Ammon's horn (tissue), 1 donor: ENCODE data around the gene BICC1.

ENCODE experiments used
- DNase-seq: peaks from one replicate; pipeline ENCODE4 v3.0.0-alpha.2; 2016; ENCODE audit warnings: low spot score

The BICC1 gene

GRCh38 chr10:58651742-58652141, 139.1 kb downstream of the BICC1 start:
- no peak for DNase-seq

- DNase-seq, result no peak
These were observed 140.5 kb downstream of the BICC1 start for GRCh38 chr10:58653139-58653538.

- no peak for DNase-seq
These were observed 148.0 kb downstream of the BICC1 start for GRCh38 chr10:58660575-58661255.

- DNase-seq, result no peak
These were observed 148.7 kb downstream of the BICC1 start for GRCh38 chr10:58661336-58661735.

- DNase-seq, result no peak
These were observed 149.2 kb downstream of the BICC1 start for GRCh38 chr10:58661902-58662301.

- no peak for DNase-seq
These were observed 149.6 kb downstream of the BICC1 start for GRCh38 chr10:58662314-58662713.

- DNase-seq, result no peak
These were observed 152.7 kb downstream of the BICC1 start for GRCh38 chr10:58665361-58665760.

GRCh38 chr10:58666024-58666423, 153.4 kb downstream of the BICC1 start:
- no peak for DNase-seq

GRCh38 chr10:58667658-58668310, 155.1 kb downstream of the BICC1 start:
- no peak for DNase-seq

- DNase-seq, result no peak
These were observed 160.2 kb downstream of the BICC1 start for GRCh38 chr10:58672845-58673244.

GRCh38 chr10:58674251-58674650, 161.6 kb downstream of the BICC1 start:
- DNase-seq, result no peak

GRCh38 chr10:58675321-58675720, 162.6 kb downstream of the BICC1 start:
- no peak for DNase-seq

GRCh38 chr10:58691528-58691927, 178.9 kb downstream of the BICC1 start:
- DNase-seq, result peak; percentile 59

- DNase-seq, result no peak
These were observed 181.2 kb downstream of the BICC1 start for GRCh38 chr10:58693919-58694318.

GRCh38 chr10:58695022-58695421, 182.3 kb downstream of the BICC1 start:
- no peak for DNase-seq

GRCh38 chr10:58696736-58697135, 184.1 kb downstream of the BICC1 start:
- no peak for DNase-seq

- peak; percentile 35 for DNase-seq
These were observed 185.0 kb downstream of the BICC1 start for GRCh38 chr10:58697691-58698090.

- no peak for DNase-seq
These were observed 186.2 kb downstream of the BICC1 start for GRCh38 chr10:58698777-58699356.

GRCh38 chr10:58700591-58700990, 187.9 kb downstream of the BICC1 start:
- no peak for DNase-seq

- no peak for DNase-seq
These were observed 188.9 kb downstream of the BICC1 start for GRCh38 chr10:58701405-58702135.

- DNase-seq, result no peak
These were observed 191.6 kb downstream of the BICC1 start for GRCh38 chr10:58704226-58704625.

- DNase-seq, result peak; percentile 41
These were observed 192.0 kb downstream of the BICC1 start for GRCh38 chr10:58704671-58705141.

- no peak for DNase-seq
These were observed 194.2 kb downstream of the BICC1 start for GRCh38 chr10:58706836-58707235.
